Uterus (tissue), 4 donors: ENCODE data around the gene ELOVL5. TPM values are rescaled to one million over a fixed set of nuclear protein-coding genes. Genes with fewer than 3 reads are reported as not detected.

Experiments used
- DNase-seq, 2 donors: peaks; one replicate each; pipeline ENCODE4 v3.0.0-alpha.2; 2019 to 2020
- H3K27ac ChIP-seq, 2 donors: fragments of 200-600 bp; sonication (generic); 1 replicate in 1 of 2; 2 replicates in 1 of 2; pipeline ENCODE4 v1.5.1; 2016 to 2018
- H3K27me3 ChIP-seq, 2 donors: fragments of 200-600 bp; sonication (generic); one replicate each; pipeline ENCODE4 v1.5.1; 2018 to 2019; ENCODE audit warnings: control low read depth in 1 of 2
- H3K36me3 ChIP-seq, 2 donors: fragments of 200-600 bp; sonication (generic); one replicate each; pipeline ENCODE4 v1.5.1; 2019; ENCODE audit warnings: control low read depth in 1 of 2
- H3K4me1 ChIP-seq, 2 donors: fragments of 200-600 bp; sonication (generic); one replicate each; pipeline ENCODE4 v1.5.1; 2018 to 2019; ENCODE audit warnings: control low read depth in 1 of 2
- H3K4me3 ChIP-seq, 2 donors: fragments of 200-600 bp; sonication (generic); 1 replicate in 1 of 2; 2 replicates in 1 of 2; pipeline ENCODE4 v1.5.1; 2018 to 2019; ENCODE audit warnings: mild to moderate bottlenecking in 1 of 2
- H3K9me3 ChIP-seq, 2 donors: fragments of 200-600 bp; sonication (generic); one replicate each; pipeline ENCODE4 v1.5.1; 2019; ENCODE audit warnings: control low read depth in 1 of 2
- CTCF ChIP-seq, 4 experiments: fragments of 200-600 bp in 2 of 4; fragments of 450-650 bp in 2 of 4; sonication (generic) in 2 of 4; IDR thresholded peaks; one replicate each; pipeline ENCODE4 v1.5.1; 2016 to 2019; ENCODE audit warnings: antibody characterized with exemption in 4 of 4, mild to moderate bottlenecking in 2 of 4, moderate library complexity in 1 of 4
- POLR2A ChIP-seq, 2 donors: fragments of 450-650 bp; IDR thresholded peaks; one replicate each; pipeline ENCODE4 v1.6.1; 2016; ENCODE audit warnings: antibody characterized with exemption in 2 of 2, mild to moderate bottlenecking in 1 of 2, moderate library complexity in 1 of 2
- intact Hi-C: fragments of 100-400 bp; cut with DNase I; formaldehyde crosslinking; loops from one replicate; pipeline ENCODE4 v1.15.1; 2023; ENCODE audit warnings: low total_unique reads
- total RNA-seq, 4 donors: library from RNA; depleted of rRNA in 3 of 4; stranded (reverse); fragments of >200 nt in 3 of 4; gene quantifications; one replicate each; pipeline versions ENCODE4 v1.1.0 to v1.2.4, GENCODE V29; 2014 to 2023
- donor health status: DM: yes; HTN: yes; CAD: no.

ELOVL5 gene
- 10 to 100 TPM; 26.4 to 80.7 (median 48.4) TPM for total RNA-seq

- intact Hi-C loops, result no loop called here
- Histone ChIP-seq H3K4me3 (peak within 1 kb of the TSS; percentile 79 to 90), H3K4me1 (no peaks in the 10 kb centered on the region), H3K27me3 (no peaks in the 10 kb centered on the region), H3K9me3 (no peaks in the 10 kb centered on the region), H3K27ac (peak within 1 kb of the TSS; percentile 94 to 95), H3K36me3 (no peaks in the 10 kb centered on the region)
- TF ChIP-seq CTCF (IDR thresholded peaks at IDR 0.05) (peak in 1 of 4 experiments; percentile 16), POLR2A (IDR thresholded peaks at IDR 0.05) (peak; percentile 84 to 96)
- DNase-seq, result peak; percentile 96 to 98
Measured at GRCh38 chr6:53348371-53349208, at the start of gene ELOVL5. Gene ELOVL5, minus strand, starts transcription at chr6:53348950. Its CDS starts 53,251 bp downstream, at chr6:53295699.

GRCh38 chr6:53397283-53397682 lies 48.5 kb upstream of the ELOVL5 start:
- intact Hi-C loops, result no loop called here
- H3K27me3 ChIP-seq, result no peaks in the 10 kb centered on the region
- TF ChIP-seq POLR2A (IDR thresholded peaks at IDR 0.05) (no peak), CTCF (IDR thresholded peaks at IDR 0.05) (no peak)
- H3K9me3 ChIP-seq, result no peaks in the 10 kb centered on the region
- H3K4me3 ChIP-seq, result no peak overlapping the region
- no peaks in the 10 kb centered on the region for H3K36me3 ChIP-seq
- H3K4me1 ChIP-seq, result no peaks in the 10 kb centered on the region
- no peak for DNase-seq
- no peak overlapping the region for H3K27ac ChIP-seq

DNA sequence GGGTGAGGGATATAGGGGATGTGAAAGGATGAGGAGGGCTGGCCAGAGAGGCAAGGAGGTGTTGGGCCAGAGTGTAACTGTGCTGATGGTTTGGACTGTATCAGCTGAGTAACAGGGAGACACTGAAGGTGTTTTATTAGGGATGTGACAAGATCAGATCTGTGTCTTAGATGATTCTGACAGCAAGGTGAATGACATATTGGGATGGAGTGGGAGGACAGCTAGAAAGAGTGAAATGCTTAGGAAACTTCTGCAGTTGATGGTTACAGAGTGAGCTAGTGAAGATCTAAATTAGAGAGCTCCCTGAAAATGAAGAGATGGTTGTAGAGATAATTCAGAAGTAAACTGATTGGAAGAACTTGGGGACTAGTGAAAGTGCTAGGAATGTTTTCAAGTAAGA lies 47.2 kb upstream of the ELOVL5 start:
- H3K9me3 ChIP-seq, result no peaks in the 10 kb centered on the region
- no peak overlapping the region for H3K4me3 ChIP-seq
- DNase-seq, result no peak
- no peaks in the 10 kb centered on the region for H3K36me3 ChIP-seq
- no peaks in the 10 kb centered on the region for H3K27me3 ChIP-seq
- no peak for TF ChIP-seq POLR2A (IDR thresholded peaks at IDR 0.05)
- no peak overlapping the region for H3K27ac ChIP-seq
- intact Hi-C loops, result no loop called here
- no peaks in the 10 kb centered on the region for H3K4me1 ChIP-seq

GRCh38 chr6:53394704-53395103 lies 46.0 kb upstream of the ELOVL5 start:
- H3K36me3 ChIP-seq, result no peaks in the 10 kb centered on the region
- no peak overlapping the region for H3K27ac ChIP-seq
- H3K4me1 ChIP-seq, result no peaks in the 10 kb centered on the region
- H3K27me3 ChIP-seq, result no peaks in the 10 kb centered on the region
- H3K4me3 ChIP-seq, result no peak overlapping the region
- TF ChIP-seq POLR2A (IDR thresholded peaks at IDR 0.05) (no peak), CTCF (IDR thresholded peaks at IDR 0.05) (no peak)
- H3K9me3 ChIP-seq, result no peaks in the 10 kb centered on the region
- intact Hi-C loops, result no loop called here
- no peak for DNase-seq

- Histone ChIP-seq H3K27ac (no peak overlapping the region), H3K4me3 (no peak overlapping the region), H3K36me3 (no peaks in the 10 kb centered on the region), H3K4me1 (no peaks in the 10 kb centered on the region), H3K27me3 (no peaks in the 10 kb centered on the region), H3K9me3 (no peaks in the 10 kb centered on the region)
- DNase-seq, result no peak
- intact Hi-C loops, result no loop called here
- no peak for TF ChIP-seq CTCF (IDR thresholded peaks at IDR 0.05)
- no peak for TF ChIP-seq POLR2A (IDR thresholded peaks at IDR 0.05)
Measured at GRCh38 chr6:53391170-53391569, 42.4 kb upstream of the ELOVL5 start.
